Parathyroid adenoma (tissue), 2 donors: ENCODE data around the gene CALCOCO1.

Experiments
- H2AFZ ChIP-seq: fragments of 300-600 bp; sonication (generic); one replicate; pipeline ENCODE4 v1.7.0; 2017; ENCODE audit warnings: antibody characterized with exemption, mild to moderate bottlenecking
- H3K27ac ChIP-seq: fragments of 300-600 bp; sonication (generic); one replicate; pipeline ENCODE4 v1.7.0; 2017
- H3K27me3 ChIP-seq: fragments of 300-600 bp; sonication (generic); one replicate; pipeline ENCODE4 v1.7.0; 2017; ENCODE audit warnings: low read length; ENCODE audit not compliant: control insufficient read depth, insufficient read depth
- H3K36me3 ChIP-seq: fragments of 300-600 bp; sonication (generic); one replicate; pipeline ENCODE4 v1.7.0; 2017; ENCODE audit warnings: low read length; ENCODE audit not compliant: control insufficient read depth, insufficient read depth
- H3K4me1 ChIP-seq: fragments of 300-600 bp; sonication (generic); one replicate; pipeline ENCODE4 v1.7.0; 2017; ENCODE audit warnings: control low read depth
- H3K4me2 ChIP-seq: fragments of 300-600 bp; sonication (generic); one replicate; pipeline ENCODE4 v1.7.0; 2017; ENCODE audit warnings: low read length
- H3K4me3 ChIP-seq: fragments of 300-600 bp; sonication (generic); one replicate; pipeline ENCODE4 v1.7.0; 2017; ENCODE audit warnings: low read depth, low read length
- H3K79me2 ChIP-seq: fragments of 300-600 bp; sonication (generic); one replicate; pipeline ENCODE4 v1.7.0; 2017; ENCODE audit warnings: control low read depth
- H3K9ac ChIP-seq: fragments of 300-600 bp; sonication (generic); one replicate; pipeline ENCODE4 v1.7.0; 2017; ENCODE audit warnings: mild to moderate bottlenecking
- H3K9me3 ChIP-seq: fragments of 300-600 bp; sonication (generic); one replicate; pipeline ENCODE4 v1.7.0; 2017; ENCODE audit warnings: low read length; ENCODE audit not compliant: control insufficient read depth
- TF ChIP-seq, protein P1 (sequence below): fragments of 300-600 bp; sonication (generic); IDR thresholded peaks from one replicate; pipeline ENCODE4 v1.7.0; 2017; ENCODE audit warnings: antibody characterized with exemption, mild to moderate bottlenecking
- donor health status: primary hyperparathyroidism.

The CALCOCO1 gene

DNA sequence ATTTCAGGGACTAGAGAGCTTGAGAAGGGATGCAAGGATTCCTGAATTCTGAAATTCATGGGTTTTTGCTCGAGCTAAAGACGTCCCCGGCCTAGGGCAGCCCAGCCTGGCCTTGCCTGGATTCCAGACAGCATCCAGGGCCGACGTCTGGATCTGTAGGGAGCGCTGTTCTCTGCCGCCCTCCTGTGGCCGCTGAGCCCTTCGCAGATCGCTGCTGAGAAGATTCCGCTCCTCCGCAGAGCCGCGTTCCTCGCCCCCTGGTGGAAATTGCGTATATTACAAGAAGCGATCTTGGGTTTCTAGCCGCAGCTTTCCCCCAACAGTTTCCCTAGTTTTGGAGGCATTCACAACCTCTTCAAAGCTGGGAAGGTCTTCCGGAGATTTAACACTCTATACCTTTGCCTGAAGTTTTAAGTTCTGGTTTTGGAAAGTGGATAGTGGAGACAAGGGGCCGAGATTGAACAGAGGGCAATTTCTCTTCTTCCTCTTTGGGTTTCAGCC lies 19.4 kb upstream of the CALCOCO1 start:
- TF ChIP-seq, protein P1, sequence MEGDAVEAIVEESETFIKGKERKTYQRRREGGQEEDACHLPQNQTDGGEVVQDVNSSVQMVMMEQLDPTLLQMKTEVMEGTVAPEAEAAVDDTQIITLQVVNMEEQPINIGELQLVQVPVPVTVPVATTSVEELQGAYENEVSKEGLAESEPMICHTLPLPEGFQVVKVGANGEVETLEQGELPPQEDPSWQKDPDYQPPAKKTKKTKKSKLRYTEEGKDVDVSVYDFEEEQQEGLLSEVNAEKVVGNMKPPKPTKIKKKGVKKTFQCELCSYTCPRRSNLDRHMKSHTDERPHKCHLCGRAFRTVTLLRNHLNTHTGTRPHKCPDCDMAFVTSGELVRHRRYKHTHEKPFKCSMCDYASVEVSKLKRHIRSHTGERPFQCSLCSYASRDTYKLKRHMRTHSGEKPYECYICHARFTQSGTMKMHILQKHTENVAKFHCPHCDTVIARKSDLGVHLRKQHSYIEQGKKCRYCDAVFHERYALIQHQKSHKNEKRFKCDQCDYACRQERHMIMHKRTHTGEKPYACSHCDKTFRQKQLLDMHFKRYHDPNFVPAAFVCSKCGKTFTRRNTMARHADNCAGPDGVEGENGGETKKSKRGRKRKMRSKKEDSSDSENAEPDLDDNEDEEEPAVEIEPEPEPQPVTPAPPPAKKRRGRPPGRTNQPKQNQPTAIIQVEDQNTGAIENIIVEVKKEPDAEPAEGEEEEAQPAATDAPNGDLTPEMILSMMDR: peak; percentile 100
- peaks cover 10% of the 10 kb centered on the region for H3K4me1 ChIP-seq
- H3K27ac ChIP-seq: no peak overlapping the region
- no peak overlapping the region for H3K4me3 ChIP-seq
- H3K27me3 ChIP-seq: no peaks in the 10 kb centered on the region
- H3K9me3 ChIP-seq: no peaks in the 10 kb centered on the region
- H3K9ac ChIP-seq: no peak overlapping the region
- H2AFZ ChIP-seq: peak overlapping the region; percentile 56
- no peaks in the 10 kb centered on the region for H3K36me3 ChIP-seq
- peak overlapping the region; percentile 23 for H3K4me2 ChIP-seq
- no peaks in the 10 kb centered on the region for H3K79me2 ChIP-seq

DNA sequence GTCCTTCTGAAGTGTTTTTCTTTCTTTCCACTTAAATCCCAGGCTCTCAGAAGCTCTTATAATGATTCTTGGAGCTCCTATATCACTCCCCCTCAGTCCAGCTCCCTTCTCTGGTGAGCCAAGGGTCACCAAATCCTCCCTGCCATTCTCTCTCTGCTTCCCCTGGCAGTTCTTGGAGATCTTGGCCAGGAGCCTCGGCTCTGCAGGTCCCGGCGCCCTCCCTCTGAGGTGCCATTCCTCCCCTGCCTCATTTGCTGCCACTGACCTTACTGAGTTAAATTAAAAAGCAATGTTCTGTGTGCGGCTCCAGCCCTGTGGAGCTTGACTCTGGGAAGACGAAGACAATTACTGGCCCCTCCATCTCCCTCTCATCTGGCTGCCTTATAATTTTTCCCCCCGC lies 17.5 kb upstream of the CALCOCO1 start:
- no peak overlapping the region for H3K9ac ChIP-seq
- H3K36me3 ChIP-seq: no peaks in the 10 kb centered on the region
- H3K79me2 ChIP-seq: no peaks in the 10 kb centered on the region
- peaks cover 13% of the 10 kb centered on the region for H3K4me1 ChIP-seq
- no peak overlapping the region for H3K4me3 ChIP-seq
- no peak overlapping the region for H3K27ac ChIP-seq
- TF ChIP-seq, protein P1: no peak
- H2AFZ ChIP-seq: no peak overlapping the region
- H3K9me3 ChIP-seq: no peaks in the 10 kb centered on the region
- no peaks in the 10 kb centered on the region for H3K27me3 ChIP-seq
- H3K4me2 ChIP-seq: no peak overlapping the region

DNA sequence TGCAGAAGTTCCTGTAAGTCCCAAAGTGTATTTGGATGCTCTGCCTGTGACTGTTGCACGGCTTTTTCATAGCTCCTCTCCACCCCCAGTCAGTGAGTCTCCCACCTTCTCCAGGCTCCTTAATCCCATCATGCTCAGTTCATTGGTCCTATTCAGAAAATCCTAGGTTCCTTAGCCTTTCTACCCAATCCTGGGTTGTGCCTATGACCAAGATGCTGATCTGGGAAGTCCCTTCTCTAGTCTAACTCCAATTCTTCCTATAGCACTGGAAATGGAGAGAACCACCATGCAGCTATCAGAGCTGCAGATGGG lies 16.8 kb upstream of the CALCOCO1 start:
- Histone ChIP-seq H3K79me2 (no peaks in the 10 kb centered on the region), H3K9me3 (no peaks in the 10 kb centered on the region), H3K4me1 (peaks cover 17% of the 10 kb centered on the region), H3K4me3 (no peak overlapping the region), H3K27me3 (no peaks in the 10 kb centered on the region), H2AFZ (no peak overlapping the region), H3K9ac (no peak overlapping the region), H3K4me2 (no peak overlapping the region), H3K27ac (no peak overlapping the region), H3K36me3 (no peaks in the 10 kb centered on the region)
- TF ChIP-seq, protein P1: no peak

DNA sequence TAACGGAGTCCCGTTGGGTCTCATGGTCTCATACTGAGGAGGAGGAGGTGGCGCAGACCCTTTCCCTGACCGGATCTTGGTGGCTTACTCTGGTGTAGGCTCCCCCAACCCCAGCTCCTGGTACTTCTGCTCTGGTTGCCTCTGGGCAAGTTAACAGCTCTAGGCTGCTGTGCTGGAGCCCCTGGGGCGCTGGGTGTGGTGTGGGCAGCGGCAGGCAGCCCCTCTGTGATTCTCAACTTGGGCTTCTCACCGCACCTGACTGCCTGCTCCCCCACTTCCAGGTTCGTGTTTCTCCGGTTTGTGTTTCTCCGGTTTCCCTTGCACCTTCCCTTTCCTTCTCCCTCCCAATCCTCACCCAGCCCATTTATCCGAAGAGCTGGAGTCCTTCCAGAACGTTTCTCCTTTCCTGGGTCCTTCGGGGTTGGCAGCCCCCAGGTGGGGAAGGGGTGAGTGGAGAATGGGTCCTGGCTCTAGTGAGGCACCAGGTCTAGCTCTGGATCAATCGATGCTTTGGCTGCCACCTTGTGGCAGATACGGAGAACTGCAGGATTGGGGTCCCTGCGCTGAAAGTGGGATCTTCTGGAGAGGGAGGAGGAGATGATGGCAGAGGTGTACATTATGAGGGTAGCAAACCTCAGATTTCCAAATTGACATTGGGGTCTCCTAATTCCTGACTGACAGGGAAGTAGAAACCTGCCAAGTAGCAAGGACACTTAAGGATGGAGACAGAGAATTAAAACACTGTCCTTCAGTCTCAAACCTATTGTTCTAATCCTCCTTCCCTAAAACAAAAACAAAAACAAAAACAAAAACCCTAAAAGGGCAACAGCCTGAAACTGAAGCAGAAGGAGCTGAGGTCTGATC lies 16.2 kb upstream of the CALCOCO1 start:
- Histone ChIP-seq H3K36me3 (no peaks in the 10 kb centered on the region), H3K9ac (no peak overlapping the region), H3K4me2 (peak overlapping the region; percentile 73), H2AFZ (peak overlapping the region; percentile 84), H3K27ac (no peak overlapping the region), H3K4me3 (peak overlapping the region; percentile 34), H3K4me1 (peaks cover 20% of the 10 kb centered on the region), H3K9me3 (no peaks in the 10 kb centered on the region), H3K27me3 (no peaks in the 10 kb centered on the region), H3K79me2 (no peaks in the 10 kb centered on the region)
- TF ChIP-seq, protein P1: peak; percentile 98

DNA sequence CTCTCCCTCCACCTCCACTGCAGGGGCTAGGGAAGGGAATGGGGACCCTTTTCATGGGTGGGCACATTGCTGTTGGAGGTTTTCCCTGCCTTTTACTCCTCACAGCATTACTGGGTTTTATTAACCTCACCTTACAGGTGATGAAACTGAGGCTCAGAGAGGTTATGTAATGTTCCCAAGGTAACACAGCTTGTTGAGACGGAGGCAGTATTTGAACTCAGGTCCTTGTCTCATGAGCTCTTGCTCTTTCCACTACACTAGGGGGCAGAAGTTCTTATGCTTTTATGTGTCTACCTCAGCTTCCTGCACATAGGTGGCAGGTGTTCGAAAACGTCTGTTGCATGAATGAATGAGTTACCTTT lies 12.9 kb upstream of the CALCOCO1 start:
- no peak overlapping the region for H3K4me3 ChIP-seq
- H3K79me2 ChIP-seq: no peaks in the 10 kb centered on the region
- no peak overlapping the region for H3K4me2 ChIP-seq
- H3K4me1 ChIP-seq: peaks cover 14% of the 10 kb centered on the region
- no peaks in the 10 kb centered on the region for H3K9me3 ChIP-seq
- no peaks in the 10 kb centered on the region for H3K27me3 ChIP-seq
- no peak overlapping the region for H2AFZ ChIP-seq
- H3K27ac ChIP-seq: no peak overlapping the region
- TF ChIP-seq, protein P1: no peak
- no peak overlapping the region for H3K9ac ChIP-seq
- no peaks in the 10 kb centered on the region for H3K36me3 ChIP-seq
